SU-DHL-6 (cell line): Measurements from ENCODE around the gene KCNJ16.

Experiments used
- CTCF ChIP-seq: fragments of 200-600 bp; sonication (generic); IDR thresholded peaks from one replicate; pipeline ENCODE4 v1.5.1; 2017; ENCODE audit warnings: antibody characterized with exemption, mild to moderate bottlenecking, low read length, moderate library complexity; ENCODE audit not compliant: insufficient read depth, poor library complexity, severe bottlenecking
- EZH2phosphoT487 ChIP-seq: fragments of 200-600 bp; sonication (generic), shearing (Covaris generic); conservative IDR thresholded peaks from 2 replicates; pipeline ENCODE4 v1.6.1; 2018; ENCODE audit warnings: mild to moderate bottlenecking, antibody characterized with exemption, low read length, moderate library complexity, mixed read lengths

- TF ChIP-seq CTCF (no peak), EZH2phosphoT487 (no peak)
Observed at GRCh38 chr17:70159980-70160379, 85.0 kb downstream of the KCNJ16 start.
